Spleen (tissue), 11 donors: ENCODE measurements around the gene EVA1A. TPM values are rescaled to one million over a fixed set of nuclear protein-coding genes. Genes with fewer than 3 reads are reported as not detected.
A peak's percentile ranks its signal among the peaks of the same experiment; 100 is the strongest.

Experiments
- DNase-seq: peaks from one replicate; pipeline ENCODE4 v3.0.0-alpha.2; 2020
- H3K27ac ChIP-seq, 8 donors: fragments of 200-600 bp; sonication (generic) in 7 of 8; 1 replicate in 4 of 8; 2 replicates in 4 of 8; pipeline versions ENCODE4 v1.5.0 to v1.8.0; 2016 to 2021; ENCODE audit warnings: inconsistent platforms in 4 of 8, mild to moderate bottlenecking in 4 of 8, moderate library complexity in 1 of 8
- H3K27me3 ChIP-seq, 7 donors: fragments of 200-600 bp; sonication (generic) in 6 of 7; replicated peaks in 1 of 7; 1 replicate in 4 of 7; 2 replicates in 3 of 7; pipeline versions ENCODE4 v1.5.0 to v1.8.0; 2016 to 2021; ENCODE audit warnings: inconsistent platforms in 3 of 7, mild to moderate bottlenecking in 1 of 7
- H3K36me3 ChIP-seq, 6 donors: fragments of 200-600 bp; sonication (generic) in 5 of 6; 1 replicate in 4 of 6; 2 replicates in 2 of 6; pipeline versions ENCODE4 v1.5.0 to v1.8.0; 2016 to 2021; ENCODE audit warnings: inconsistent platforms in 2 of 6
- H3K4me1 ChIP-seq, 6 donors: fragments of 200-600 bp; sonication (generic) in 5 of 6; 1 replicate in 3 of 6; 2 replicates in 3 of 6; pipeline versions ENCODE4 v1.5.0 to v1.8.0; 2016 to 2021; ENCODE audit warnings: inconsistent platforms in 3 of 6
- H3K4me3 ChIP-seq, 8 donors: fragments of 200-600 bp; sonication (generic) in 7 of 8; 1 replicate in 4 of 8; 2 replicates in 4 of 8; pipeline versions ENCODE4 v1.5.0 to v1.8.0; 2016 to 2021; ENCODE audit warnings: inconsistent platforms in 4 of 8, mild to moderate bottlenecking in 4 of 8, moderate library complexity in 2 of 8
- H3K9me3 ChIP-seq, 8 donors: fragments of 200-600 bp; sonication (generic) in 7 of 8; 1 replicate in 4 of 8; 2 replicates in 4 of 8; pipeline versions ENCODE4 v1.5.0 to v1.8.0; 2016 to 2021; ENCODE audit warnings: inconsistent platforms in 4 of 8
- POLR2A ChIP-seq, 3 donors: fragments of 450-650 bp; IDR thresholded peaks; one replicate each; pipeline ENCODE4 v1.5.1; 2017; ENCODE audit warnings: antibody characterized with exemption in 3 of 3, mild to moderate bottlenecking in 1 of 3
- POLR2AphosphoS5 ChIP-seq, 3 donors: sonication (generic); formaldehyde crosslinking; IDR thresholded peaks; one replicate each; pipeline ENCODE4 v1.5.1; 2017; ENCODE audit warnings: antibody characterized with exemption in 3 of 3
- WGBS, 5 donors: extraction: QIAGEN DNeasy Blood & Tissue Kit in 3 of 5; methylation state at CpG; one replicate each; pipeline versions ENCODE4 v1.1.5 to v1.1.7; 2013 to 2018; 5-methylcytosine and 5-hydroxymethylcytosine counted together
- intact Hi-C: fragments of 100-400 bp; cut with DNase I; formaldehyde crosslinking; loops from one replicate; pipeline ENCODE4 v1.15.0; 2023; ENCODE audit warnings: low total_unique reads
- polyA plus RNA-seq, 3 donors: library from polyadenylated mRNA; stranded (reverse); fragments of 200-250 nt; gene quantifications; one replicate each; pipeline ENCODE4 v1.2.1, GENCODE V29; 2013
- total RNA-seq, 7 donors: library from RNA; depleted of rRNA in 3 of 7; stranded (reverse); fragments of >200 nt in 3 of 7; fragmentation: NEBNext Ultra II Directional in 4 of 7; extraction: Animal tissue kit (Norgen Biotek cat#: 25700) in 4 of 7; gene quantifications; one replicate each; pipeline versions ENCODE4 v1.1.0 to v1.2.1, GENCODE V29; 2016 to 2021
- TF ChIP-seq, protein P1 (sequence below), 11 experiments: fragments of 200-600 bp in 7 of 11; fragments of 450-650 bp in 4 of 11; sonication (generic) in 4 of 11; IDR thresholded peaks in 8 of 11; conservative IDR thresholded peaks in 3 of 11; 1 replicate in 7 of 11; 2 replicates in 4 of 11; pipeline versions ENCODE4 v1.4.0 to v1.8.0; 2016 to 2021; ENCODE audit warnings: antibody characterized with exemption in 11 of 11, inconsistent platforms in 4 of 11, mild to moderate bottlenecking in 1 of 11
- donor health status: healthy with polysubstance abuse.
- donor health status: DM: no; HTN: no; CAD: no; lungs with moderate emphysema.
- donor health status: DM: no; HTN: no; CAD: no.
- donor health status: Bipolar disorder and iron deficiency.
- donor health status: healthy.
- donor health status: DM: no; HTN: no; CAD: no.
- donor health status: DM: yes; HTN: yes; CAD: no.

Gene EVA1A
- total and polyA plus RNA-seq, 10 donors = 6.2 to 30.3 (median 14.4) TPM

DNA sequence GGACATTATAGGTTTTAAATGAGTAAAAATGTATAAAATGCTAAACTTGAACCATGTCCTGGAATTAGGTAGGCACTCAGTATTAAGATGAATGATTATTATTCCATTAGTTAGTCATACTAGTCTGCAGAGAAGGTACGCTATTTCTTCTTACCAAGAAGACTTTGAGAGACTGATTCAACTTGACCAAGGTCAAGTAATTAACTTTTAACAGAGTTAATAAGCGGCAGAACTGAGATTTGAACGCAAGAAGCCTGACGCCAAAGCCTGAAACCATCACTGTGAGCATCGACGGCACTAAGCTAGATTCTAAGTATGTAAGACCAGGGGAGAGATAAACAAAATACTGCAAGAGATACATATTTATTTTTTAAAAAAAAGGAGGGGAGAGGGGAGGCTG lies 2.6 kb downstream of the EVA1A start:
- intact Hi-C loops = no loop called here
- H3K9me3 ChIP-seq = no peaks in the 10 kb centered on the region
- H3K27me3 ChIP-seq = peaks cover 0 to 57% (median 19%) of the 10 kb centered on the region in 7 donors
- H3K27ac ChIP-seq = peak overlapping the region in 2 of 8 donors; percentile 83 to 85
- H3K36me3 ChIP-seq = no peaks in the 10 kb centered on the region
- DNase-seq = no peak
- H3K4me3 ChIP-seq = no peak overlapping the region
- WGBS, 5 donors = 90 to 94% (median 92%) methylated on average over 6 of the region's 6 CpGs
- TF ChIP-seq POLR2AphosphoS5 (IDR thresholded peaks at IDR 0.05) (no peak), POLR2A (IDR thresholded peaks at IDR 0.05) (no peak)
- TF ChIP-seq, protein P1, sequence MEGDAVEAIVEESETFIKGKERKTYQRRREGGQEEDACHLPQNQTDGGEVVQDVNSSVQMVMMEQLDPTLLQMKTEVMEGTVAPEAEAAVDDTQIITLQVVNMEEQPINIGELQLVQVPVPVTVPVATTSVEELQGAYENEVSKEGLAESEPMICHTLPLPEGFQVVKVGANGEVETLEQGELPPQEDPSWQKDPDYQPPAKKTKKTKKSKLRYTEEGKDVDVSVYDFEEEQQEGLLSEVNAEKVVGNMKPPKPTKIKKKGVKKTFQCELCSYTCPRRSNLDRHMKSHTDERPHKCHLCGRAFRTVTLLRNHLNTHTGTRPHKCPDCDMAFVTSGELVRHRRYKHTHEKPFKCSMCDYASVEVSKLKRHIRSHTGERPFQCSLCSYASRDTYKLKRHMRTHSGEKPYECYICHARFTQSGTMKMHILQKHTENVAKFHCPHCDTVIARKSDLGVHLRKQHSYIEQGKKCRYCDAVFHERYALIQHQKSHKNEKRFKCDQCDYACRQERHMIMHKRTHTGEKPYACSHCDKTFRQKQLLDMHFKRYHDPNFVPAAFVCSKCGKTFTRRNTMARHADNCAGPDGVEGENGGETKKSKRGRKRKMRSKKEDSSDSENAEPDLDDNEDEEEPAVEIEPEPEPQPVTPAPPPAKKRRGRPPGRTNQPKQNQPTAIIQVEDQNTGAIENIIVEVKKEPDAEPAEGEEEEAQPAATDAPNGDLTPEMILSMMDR (IDR thresholded peaks at IDR 0.05 in 8 of 11, conservative IDR thresholded peaks at IDR 0.05 in 3 of 11) = no peak
- peaks cover 3 to 20% (median 16%) of the 10 kb centered on the region in 6 donors for H3K4me1 ChIP-seq

DNA sequence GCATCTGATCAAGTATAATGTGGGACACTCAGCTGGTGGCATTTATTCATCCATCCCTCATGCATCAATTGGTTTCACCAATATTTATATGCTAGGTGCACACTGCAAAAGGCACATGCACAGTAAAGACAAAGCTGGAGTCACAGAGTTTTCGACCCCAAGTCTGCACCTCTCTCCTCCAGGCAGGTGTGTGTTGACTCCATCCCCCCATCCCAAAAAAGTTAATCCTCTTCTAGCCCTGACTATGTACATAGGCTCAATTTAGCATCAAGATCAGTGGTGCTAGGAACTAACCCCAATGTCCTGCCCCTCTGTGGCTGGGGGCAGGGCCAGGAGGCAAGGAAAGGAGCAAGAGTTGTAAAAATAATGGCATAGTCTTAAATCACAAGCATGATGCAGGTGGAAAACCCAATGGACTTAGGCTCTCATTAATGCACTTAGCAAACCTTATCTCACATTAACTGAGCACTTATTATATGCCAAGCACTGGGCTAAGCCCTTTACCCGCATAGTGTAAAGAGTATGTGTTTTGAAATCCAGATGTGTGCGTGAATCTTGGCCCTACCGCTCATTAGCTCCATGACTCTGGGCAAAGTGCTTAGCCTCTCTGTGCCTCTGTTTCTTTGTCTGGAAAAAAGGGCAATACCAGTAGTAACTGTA lies 3.1 kb downstream of the EVA1A start:
- H3K4me1 ChIP-seq = peaks cover 3 to 20% (median 16%) of the 10 kb centered on the region in 6 donors
- TF ChIP-seq, protein P1 (IDR thresholded peaks at IDR 0.05 in 8 of 11, conservative IDR thresholded peaks at IDR 0.05 in 3 of 11) = no peak
- TF ChIP-seq POLR2A (IDR thresholded peaks at IDR 0.05) (no peak), POLR2AphosphoS5 (IDR thresholded peaks at IDR 0.05) (no peak)
- 94 to 97% (median 95%) methylated on average over 4 of the region's 4 CpGs for WGBS, 5 donors
- no peaks in the 10 kb centered on the region for H3K9me3 ChIP-seq
- no peak overlapping the region for H3K4me3 ChIP-seq
- no peaks in the 10 kb centered on the region for H3K36me3 ChIP-seq
- H3K27ac ChIP-seq = no peak overlapping the region
- intact Hi-C loops = no loop called here
- no peak for DNase-seq
- peaks cover 0 to 51% (median 19%) of the 10 kb centered on the region in 7 donors for H3K27me3 ChIP-seq

DNA sequence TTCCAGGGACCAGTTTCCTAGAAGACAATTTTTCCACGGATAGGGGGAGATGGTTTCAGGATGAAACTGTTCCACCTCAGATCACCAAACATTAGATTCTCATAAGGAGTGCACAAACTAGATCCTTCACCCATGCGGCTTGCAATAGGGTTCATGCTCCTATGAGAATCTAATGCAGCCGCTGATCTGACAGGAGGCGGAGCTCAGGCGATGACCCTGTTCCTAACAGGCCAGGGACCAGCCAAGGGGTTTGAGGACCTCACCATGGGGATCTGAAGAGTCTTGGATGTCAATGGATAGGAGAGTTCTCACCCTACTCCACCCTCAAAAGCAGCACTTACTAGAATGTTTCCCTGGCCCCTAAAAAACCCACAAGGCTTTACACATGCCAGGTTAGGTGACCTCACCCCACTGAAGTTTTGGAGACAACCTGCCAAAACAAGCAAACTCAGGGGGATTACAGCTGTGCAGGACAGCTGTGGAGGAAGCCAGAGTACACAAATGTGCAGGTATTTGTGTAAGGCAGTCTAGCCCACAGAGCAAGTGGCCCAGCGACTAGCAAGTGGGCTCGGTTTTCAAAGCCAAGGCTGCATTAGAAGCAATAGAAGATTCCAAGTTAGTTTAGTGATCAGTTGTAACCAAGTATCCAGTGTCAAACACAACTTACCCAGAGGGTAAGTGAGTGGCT lies 3.9 kb downstream of the EVA1A start:
- H3K4me3 ChIP-seq = no peak overlapping the region
- intact Hi-C loops = no loop called here
- no peaks in the 10 kb centered on the region for H3K36me3 ChIP-seq
- TF ChIP-seq POLR2AphosphoS5 (IDR thresholded peaks at IDR 0.05) = no peak
- no peaks in the 10 kb centered on the region for H3K9me3 ChIP-seq
- DNase-seq = no peak
- 87 to 94% (median 91%) methylated on average over 7 of the region's 7 CpGs for WGBS, 5 donors
- peaks cover 3 to 20% (median 16%) of the 10 kb centered on the region in 6 donors for H3K4me1 ChIP-seq
- H3K27me3 ChIP-seq = peaks cover 0 to 43% (median 17%) of the 10 kb centered on the region in 7 donors
- H3K27ac ChIP-seq = no peak overlapping the region

DNA sequence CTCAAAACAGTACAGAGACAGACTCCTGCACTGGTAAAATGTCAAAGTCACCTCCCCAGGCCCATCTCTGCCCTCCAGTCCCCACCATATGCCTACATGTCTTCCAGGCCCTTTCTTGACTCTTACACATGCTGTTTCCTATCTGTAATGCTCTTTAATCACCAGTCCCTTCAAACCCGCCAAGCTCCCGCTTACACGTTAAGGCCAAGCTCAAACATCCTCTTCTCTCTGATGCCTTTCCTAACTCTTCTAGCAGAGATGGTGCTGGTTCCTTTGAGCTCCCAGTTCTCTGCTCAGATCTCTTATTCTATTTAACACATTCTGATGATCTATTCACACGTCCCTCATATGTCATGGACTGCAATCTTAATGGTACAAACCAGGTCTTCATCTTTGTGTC lies 5.0 kb downstream of the EVA1A start:
- WGBS, 5 donors = 78 to 85% (median 83%) methylated on average over 4 of the region's 4 CpGs
- intact Hi-C loops = no loop called here
- Histone ChIP-seq H3K36me3 (no peaks in the 10 kb centered on the region), H3K27ac (no peak overlapping the region), H3K4me1 (peaks cover 3 to 11% (median 10%) of the 10 kb centered on the region in 6 donors), H3K4me3 (no peak overlapping the region), H3K9me3 (no peaks in the 10 kb centered on the region), H3K27me3 (peaks cover 0 to 32% (median 10%) of the 10 kb centered on the region in 7 donors)
- TF ChIP-seq POLR2A (IDR thresholded peaks at IDR 0.05) (no peak), POLR2AphosphoS5 (IDR thresholded peaks at IDR 0.05) (no peak)
- TF ChIP-seq, protein P1 (IDR thresholded peaks at IDR 0.05 in 8 of 11, conservative IDR thresholded peaks at IDR 0.05 in 3 of 11) = no peak
- DNase-seq = no peak
